ENCODE data around the gene C1QTNF9. TPM values are rescaled to one million over a fixed set of nuclear protein-coding genes. Genes with fewer than 3 reads are reported as not detected.

C1QTNF9 gene
- total RNA-seq, 2 donors from 2014 or later: not detected

- no peak for ATAC-seq
- peak overlapping the region; percentile 65 to 90 for H3K27ac Mint-ChIP-seq
- DNase-seq (ENCODE audit: low spot score in 2 of 2): no peak
- no peaks in the 10 kb centered on the region for H3K9me3 Mint-ChIP-seq
- peaks cover 7 to 24% of the 10 kb centered on the region in 2 donors for H3K36me3 Mint-ChIP-seq
Observed at GRCh38 chr13:24276861-24277260, 32.5 kb upstream of the C1QTNF9 start.

GRCh38 chr13:24277761-24278160 is 31.6 kb upstream of the C1QTNF9 start:
- Mint-ChIP-seq H3K27ac (peak overlapping the region; percentile 18 to 90), H3K36me3 (peaks cover 3 to 18% of the 10 kb centered on the region in 2 donors), H3K9me3 (no peaks in the 10 kb centered on the region)
- no peak for DNase-seq (ENCODE audit: low spot score in 2 of 2)
- no peak for ATAC-seq

DNA sequence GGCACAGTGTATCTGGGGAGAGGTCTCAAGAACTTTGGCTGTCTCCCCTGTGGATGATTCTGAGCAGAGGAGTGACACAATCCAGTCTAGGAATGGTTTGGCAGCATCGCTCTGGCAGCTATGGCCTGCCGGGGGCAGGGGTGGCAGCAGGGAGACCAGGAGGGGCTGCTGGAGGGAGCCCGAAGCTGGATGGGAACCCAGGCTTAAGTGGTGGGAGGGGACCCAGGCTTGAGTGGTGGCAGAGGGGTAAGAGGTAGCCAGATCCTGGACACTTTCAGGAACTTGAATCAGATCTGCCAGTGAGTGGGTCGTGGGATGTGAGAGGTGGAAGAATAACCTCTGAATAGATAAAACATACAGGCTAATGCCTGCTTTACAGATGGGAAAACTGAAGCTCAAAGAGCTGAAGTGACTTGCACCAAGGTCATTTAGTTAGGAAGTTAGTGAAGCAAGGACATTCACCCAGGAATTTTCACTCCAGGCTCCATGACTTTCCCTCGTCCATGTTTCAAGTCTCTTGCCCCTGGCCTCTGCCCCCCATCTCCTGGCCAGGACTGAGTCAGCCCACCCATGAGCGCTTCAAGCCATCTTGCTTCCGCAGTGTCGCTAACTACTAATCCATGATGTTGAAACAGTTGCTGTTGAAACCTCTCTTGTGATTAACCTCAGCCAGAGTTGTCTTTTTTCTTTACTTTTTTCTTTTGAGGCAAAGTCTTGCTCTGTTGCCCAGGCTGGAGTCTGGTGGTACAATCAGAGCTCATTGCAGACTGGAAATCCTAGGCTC is 29.9 kb upstream of the C1QTNF9 start:
- peaks cover 0 to 10% of the 10 kb centered on the region in 2 donors for H3K36me3 Mint-ChIP-seq
- DNase-seq (ENCODE audit: low spot score in 2 of 2): no peak
- no peaks in the 10 kb centered on the region for H3K9me3 Mint-ChIP-seq
- H3K27ac Mint-ChIP-seq: peak overlapping the region; percentile 70 to 93
- no peak for ATAC-seq

DNA sequence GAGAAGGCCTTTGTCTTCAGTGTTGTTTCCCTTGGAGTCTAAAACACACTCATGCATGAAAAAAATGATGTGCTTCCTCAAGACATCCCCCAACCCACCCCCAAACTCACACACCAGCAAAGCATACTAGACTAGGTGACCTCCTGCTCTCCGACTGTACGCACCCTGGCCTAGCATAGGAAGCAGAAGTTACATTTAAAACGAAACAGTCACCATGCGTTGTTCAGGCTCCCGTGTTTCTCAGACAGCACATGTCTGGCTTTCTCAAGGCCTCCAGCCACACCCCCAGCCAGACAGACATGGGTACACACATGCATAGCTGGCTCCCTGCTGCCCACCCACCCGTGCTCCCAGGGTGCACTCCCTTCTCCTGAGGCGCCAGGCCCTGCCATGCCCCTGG is 28.7 kb upstream of the C1QTNF9 start:
- peak overlapping the region; percentile 70 to 95 for H3K27ac Mint-ChIP-seq
- peaks cover 0 to 10% of the 10 kb centered on the region in 2 donors for H3K36me3 Mint-ChIP-seq
- no peak for DNase-seq (ENCODE audit: low spot score in 2 of 2)
- no peak for ATAC-seq
- no peaks in the 10 kb centered on the region for H3K9me3 Mint-ChIP-seq

DNA sequence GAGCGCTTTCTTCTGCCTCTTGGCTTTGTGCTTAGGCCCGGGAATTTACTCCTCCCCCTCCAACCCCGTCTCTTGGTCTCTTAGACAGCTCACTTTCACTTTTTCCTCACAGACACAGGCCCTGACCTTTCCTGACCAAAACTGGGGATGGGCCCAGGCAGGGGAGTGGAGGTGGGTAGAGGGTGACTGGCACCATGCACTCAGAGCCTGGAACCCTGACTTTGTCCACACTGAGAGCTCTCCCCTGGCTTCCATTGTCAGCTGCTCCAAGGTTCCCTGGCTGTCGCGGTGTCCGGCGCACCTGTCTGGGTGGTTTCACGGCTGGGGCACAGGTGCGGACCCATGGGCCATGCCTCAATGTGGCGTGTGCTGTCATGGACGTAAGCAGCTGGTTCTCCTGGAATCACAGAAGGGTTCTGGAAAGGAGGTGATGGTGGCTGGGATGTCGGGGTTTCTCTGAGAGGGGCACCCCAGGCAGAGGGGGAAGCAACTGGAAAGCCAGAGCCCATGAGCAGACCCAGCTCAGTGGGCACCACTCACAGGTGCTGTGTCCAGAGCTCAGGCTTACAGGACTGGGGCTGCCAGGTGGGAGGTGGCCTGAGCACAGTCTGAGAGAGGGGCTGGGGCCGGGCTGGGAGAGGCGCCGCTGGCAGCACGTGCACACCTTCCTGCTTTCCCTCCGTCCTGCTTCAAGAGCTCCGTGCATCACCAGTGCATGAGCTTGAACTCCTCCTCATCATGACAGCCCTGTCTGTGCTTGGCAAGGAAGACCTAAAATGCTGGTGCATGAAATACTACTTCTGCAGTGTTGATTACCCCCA is 28.0 kb upstream of the C1QTNF9 start:
- peak in 1 of 2 donors; percentile 38 for ATAC-seq

GRCh38 chr13:24282256-24282655 is 27.1 kb upstream of the C1QTNF9 start:
- Mint-ChIP-seq H3K36me3 (peaks cover 0 to 9% of the 10 kb centered on the region in 2 donors), H3K27ac (peak overlapping the region; percentile 70 to 82), H3K9me3 (no peaks in the 10 kb centered on the region)
- no peak for ATAC-seq
- DNase-seq (ENCODE audit: low spot score in 2 of 2): no peak

More for the DNA sequence above, 28.0 kb upstream of the C1QTNF9 start:
- peak overlapping the region; percentile 70 to 95 for H3K27ac Mint-ChIP-seq
- no peaks in the 10 kb centered on the region for H3K9me3 Mint-ChIP-seq
- DNase-seq (ENCODE audit: low spot score in 2 of 2): no peak
- H3K36me3 Mint-ChIP-seq: peaks cover 6% of the 10 kb centered on the region in 2 donors

DNA sequence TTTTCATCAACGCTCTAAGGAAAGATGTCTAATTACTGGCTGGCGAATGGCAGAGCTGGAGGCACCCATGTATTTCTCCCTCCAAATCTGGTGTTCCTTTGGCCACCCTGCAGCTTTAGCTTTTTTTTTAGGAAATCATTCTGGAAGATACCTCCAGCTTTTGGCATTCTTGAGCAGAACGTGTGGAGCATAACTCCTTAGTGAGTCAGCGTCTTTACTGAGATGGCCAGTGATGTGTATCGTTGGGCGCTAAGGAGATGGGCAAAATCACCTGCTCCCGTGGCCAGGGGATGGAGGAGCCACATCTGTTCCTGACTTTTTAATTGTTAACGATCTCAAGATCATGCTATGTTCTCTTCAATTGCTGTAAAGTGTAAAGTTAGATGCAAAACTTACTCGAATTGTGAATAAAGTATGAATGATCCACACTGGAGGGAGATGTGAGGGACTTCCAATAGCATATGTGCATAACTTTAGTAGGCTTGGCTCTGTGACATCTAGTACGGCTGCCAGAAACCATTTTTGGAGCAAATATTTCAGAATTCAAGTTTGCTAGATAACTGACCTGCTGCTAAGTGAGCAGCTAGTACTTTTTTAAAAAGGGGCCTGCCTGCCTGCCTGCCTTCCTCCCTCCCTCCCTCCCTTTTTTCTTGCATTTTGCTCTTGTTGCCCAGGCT is 24.4 kb upstream of the C1QTNF9 start:
- Mint-ChIP-seq H3K27ac (no peak overlapping the region), H3K9me3 (no peaks in the 10 kb centered on the region), H3K36me3 (peaks cover 7 to 14% of the 10 kb centered on the region in 2 donors)
- DNase-seq (ENCODE audit: low spot score in 2 of 2) (no peak), ATAC-seq (no peak)

DNA sequence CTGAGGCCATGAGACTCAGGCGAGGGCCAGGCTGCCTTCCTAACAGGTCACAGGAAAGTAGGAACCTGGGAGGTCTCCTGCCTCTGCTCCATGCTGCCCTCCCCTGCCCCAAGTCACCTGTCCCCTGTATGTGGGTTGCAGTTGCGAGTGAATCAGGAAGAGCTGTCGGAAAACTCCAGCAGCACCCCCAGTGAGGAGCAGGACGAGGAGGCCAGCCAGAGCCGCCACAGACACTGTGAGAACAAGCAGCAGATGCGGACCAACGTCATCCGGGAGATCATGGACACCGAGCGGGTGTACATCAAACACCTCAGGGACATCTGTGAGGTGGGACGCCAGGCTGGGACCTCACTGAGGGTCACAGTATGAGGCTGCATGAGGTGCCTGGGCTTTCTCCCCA is 22.8 kb upstream of the C1QTNF9 start:
- Mint-ChIP-seq H3K9me3 (no peaks in the 10 kb centered on the region), H3K36me3 (peaks cover 9 to 15% of the 10 kb centered on the region in 2 donors), H3K27ac (peak overlapping the region in 1 of 2 donors; percentile 25)
- DNase-seq (ENCODE audit: low spot score in 2 of 2) (no peak), ATAC-seq (no peak)

DNA sequence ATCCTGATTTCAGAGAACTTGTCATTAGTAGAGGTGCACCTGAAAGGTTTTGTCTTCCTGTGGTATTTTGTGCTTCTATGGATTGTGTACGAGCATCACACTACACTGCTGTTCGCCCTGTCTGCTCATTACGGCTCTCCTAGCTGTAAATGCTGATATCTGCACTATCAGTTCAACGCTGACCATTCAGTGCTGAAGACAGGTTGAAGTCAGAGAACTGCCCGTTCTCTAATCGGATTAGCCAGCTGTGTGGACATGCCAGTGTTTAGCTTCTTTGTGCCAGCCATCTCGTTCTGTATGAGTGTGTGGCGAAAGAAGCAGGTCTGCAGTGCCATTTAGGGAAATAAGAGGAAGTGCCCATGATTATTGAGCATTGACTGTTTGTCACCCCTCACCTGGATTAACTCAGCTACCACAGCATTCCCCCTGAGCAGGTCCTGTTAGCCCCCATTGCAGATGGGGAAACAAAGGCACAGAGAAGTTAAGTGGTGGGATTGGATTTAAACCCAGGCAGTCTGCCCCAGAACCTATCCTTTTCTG is 21.6 kb upstream of the C1QTNF9 start:
- H3K36me3 Mint-ChIP-seq: peaks cover 20 to 22% of the 10 kb centered on the region in 2 donors
- ATAC-seq: no peak
- no peaks in the 10 kb centered on the region for H3K9me3 Mint-ChIP-seq
- DNase-seq (ENCODE audit: low spot score in 2 of 2): no peak
- no peak overlapping the region for H3K27ac Mint-ChIP-seq

GRCh38 chr13:24288870-24289269 is 20.5 kb upstream of the C1QTNF9 start:
- H3K27ac Mint-ChIP-seq: no peak overlapping the region
- DNase-seq (ENCODE audit: low spot score in 2 of 2) (no peak), ATAC-seq (no peak)
- H3K36me3 Mint-ChIP-seq: peaks cover 22 to 26% of the 10 kb centered on the region in 2 donors
- H3K9me3 Mint-ChIP-seq: no peaks in the 10 kb centered on the region

DNA sequence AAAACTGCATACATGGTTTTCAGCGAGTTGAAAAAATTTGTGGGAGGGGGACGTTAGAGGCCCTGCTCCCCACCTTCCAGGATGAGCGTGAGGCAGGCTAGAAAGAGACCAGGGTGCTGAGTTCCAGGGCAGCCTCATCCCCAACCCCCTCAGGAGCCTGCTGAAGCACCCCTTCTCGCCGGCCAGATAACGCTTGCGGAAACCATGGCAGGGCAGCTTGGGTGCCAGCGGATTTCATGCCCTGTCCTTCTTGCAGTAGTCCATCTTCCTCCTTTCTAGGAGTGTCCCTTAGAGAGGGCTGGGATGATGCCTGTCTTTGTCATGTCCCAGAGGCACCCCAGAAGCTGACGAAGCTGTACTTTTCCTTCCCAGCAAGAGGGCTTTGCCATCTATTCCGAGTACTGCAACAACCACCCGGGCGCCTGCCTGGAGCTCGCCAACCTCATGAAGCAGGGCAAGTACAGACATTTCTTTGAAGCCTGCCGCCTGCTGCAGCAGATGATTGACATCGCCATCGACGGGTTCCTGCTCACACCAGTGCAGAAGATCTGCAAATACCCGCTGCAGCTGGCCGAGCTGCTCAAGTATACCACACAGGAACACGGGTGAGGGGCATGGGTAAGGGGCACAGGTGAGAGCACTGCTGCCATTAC is 19.0 kb upstream of the C1QTNF9 start:
- Mint-ChIP-seq H3K9me3 (no peaks in the 10 kb centered on the region), H3K36me3 (peaks cover 22 to 37% of the 10 kb centered on the region in 2 donors), H3K27ac (peak overlapping the region; percentile 0 to 53)
- no peak for ATAC-seq
- DNase-seq (ENCODE audit: low spot score in 2 of 2): no peak

DNA sequence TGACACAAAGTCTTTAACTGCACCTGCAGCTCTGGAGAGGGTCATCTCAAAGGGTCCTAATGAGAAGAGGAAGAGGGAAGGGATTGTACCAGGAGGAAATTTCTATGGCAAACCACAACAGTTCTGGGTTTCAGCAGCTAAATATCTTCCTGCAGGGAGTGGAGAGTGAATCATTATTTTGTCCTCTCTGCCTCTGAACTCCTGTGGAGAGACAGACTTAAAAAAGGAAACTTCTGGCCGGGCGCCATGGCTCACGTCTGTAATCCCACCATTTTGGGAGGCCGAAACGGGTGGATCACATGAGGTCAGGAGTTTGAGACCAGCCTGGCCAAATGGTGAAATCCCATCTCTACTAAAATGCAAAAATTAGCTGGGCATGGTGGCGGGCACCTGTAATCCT is 16.9 kb upstream of the C1QTNF9 start:
- H3K9me3 Mint-ChIP-seq: no peaks in the 10 kb centered on the region
- peak overlapping the region in 1 of 2 donors; percentile 81 for H3K27ac Mint-ChIP-seq
- DNase-seq (ENCODE audit: low spot score in 2 of 2) (no peak), ATAC-seq (no peak)
- H3K36me3 Mint-ChIP-seq: peaks cover 17 to 45% of the 10 kb centered on the region in 2 donors

DNA sequence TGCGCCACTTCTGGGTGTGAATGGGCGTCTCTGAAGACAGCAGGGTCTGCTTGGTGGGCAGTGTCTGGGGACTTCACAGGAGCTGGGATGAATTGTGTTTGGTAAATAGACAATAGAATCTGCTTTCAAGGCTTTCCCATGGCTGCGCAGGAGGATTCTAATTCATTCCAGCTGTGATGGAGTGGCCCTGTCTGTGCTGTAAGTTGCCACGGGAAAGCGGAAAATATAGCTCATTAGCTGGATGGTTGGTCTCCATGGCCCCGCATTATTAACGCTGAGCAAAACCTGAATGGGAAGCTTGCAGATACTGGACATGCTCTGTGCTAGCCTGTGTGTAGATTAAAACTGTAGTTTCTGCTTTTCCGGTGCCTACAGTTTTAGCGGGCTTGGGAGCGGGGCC is 15.6 kb upstream of the C1QTNF9 start:
- H3K36me3 Mint-ChIP-seq: peaks cover 17 to 52% of the 10 kb centered on the region in 2 donors
- no peak for ATAC-seq
- no peak for DNase-seq (ENCODE audit: low spot score in 2 of 2)
- no peaks in the 10 kb centered on the region for H3K9me3 Mint-ChIP-seq
- peak overlapping the region in 1 of 2 donors; percentile 24 for H3K27ac Mint-ChIP-seq

- Mint-ChIP-seq H3K9me3 (no peaks in the 10 kb centered on the region), H3K36me3 (peaks cover 21 to 39% of the 10 kb centered on the region in 2 donors), H3K27ac (peak overlapping the region; percentile 68 to 88)
- DNase-seq (ENCODE audit: low spot score in 2 of 2) (no peak), ATAC-seq (no peak)
Observed at GRCh38 chr13:24299488-24300114, 9.8 kb upstream of the C1QTNF9 start.

- DNase-seq (ENCODE audit: low spot score in 2 of 2): no peak
- peak overlapping the region in 1 of 2 donors; percentile 24 for H3K27ac Mint-ChIP-seq
- peaks cover 16 to 34% of the 10 kb centered on the region in 2 donors for H3K36me3 Mint-ChIP-seq
- no peak for ATAC-seq
- no peaks in the 10 kb centered on the region for H3K9me3 Mint-ChIP-seq
Observed at GRCh38 chr13:24301434-24301833, 7.9 kb upstream of the C1QTNF9 start.

DNA sequence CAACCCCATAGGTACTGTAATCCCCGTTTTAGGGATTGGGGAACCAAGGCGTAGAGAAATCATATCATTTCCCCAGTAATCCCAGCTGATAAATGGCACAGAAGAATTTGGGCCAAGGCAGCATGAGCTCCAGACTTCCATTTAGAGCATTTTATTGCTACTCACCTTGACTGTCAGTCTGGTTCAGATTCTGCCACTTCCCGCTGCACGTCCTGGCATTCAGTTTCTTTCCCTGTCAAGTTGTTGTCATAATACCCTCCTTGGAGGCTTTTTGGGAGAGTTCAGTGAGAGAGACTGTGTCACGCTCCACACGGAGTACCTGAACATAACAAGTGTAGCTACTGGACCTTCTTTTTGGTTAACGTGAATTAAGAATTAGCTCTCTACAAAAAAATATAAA is 7.5 kb upstream of the C1QTNF9 start:
- DNase-seq (ENCODE audit: low spot score in 2 of 2): no peak
- Mint-ChIP-seq H3K27ac (peak overlapping the region in 1 of 2 donors; percentile 29), H3K9me3 (no peaks in the 10 kb centered on the region), H3K36me3 (peaks cover 16 to 34% of the 10 kb centered on the region in 2 donors)
- no peak for ATAC-seq
